ENCODE measurements around the gene CCDC61.

DNA sequence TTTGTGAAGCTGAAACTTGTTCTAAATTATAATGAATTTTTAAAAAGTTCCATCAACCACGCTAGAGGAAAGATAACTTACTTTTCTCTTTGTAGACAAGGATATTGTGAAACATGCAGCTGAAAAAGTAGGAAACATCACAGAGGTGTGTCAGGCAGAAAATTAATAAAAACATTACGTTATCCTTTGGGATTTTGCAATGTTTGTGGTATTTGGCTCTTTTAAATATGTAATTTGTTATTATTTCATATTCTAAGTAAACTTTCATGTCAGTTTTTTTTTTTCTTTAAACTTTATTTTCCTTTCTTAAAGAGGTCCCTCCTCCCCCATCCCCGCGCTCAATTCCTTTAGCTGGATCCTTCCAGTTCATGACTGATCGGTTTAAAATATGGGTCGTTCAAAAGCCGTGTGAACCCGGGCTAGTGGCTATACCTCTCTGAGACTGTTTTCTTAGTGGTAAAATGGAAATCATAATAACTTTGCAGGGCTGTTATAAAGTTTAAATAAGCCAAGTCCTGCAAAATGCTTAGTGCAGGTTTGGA, 740 bp upstream of the CCDC61 start:
- TF ChIP-seq, protein P1, sequence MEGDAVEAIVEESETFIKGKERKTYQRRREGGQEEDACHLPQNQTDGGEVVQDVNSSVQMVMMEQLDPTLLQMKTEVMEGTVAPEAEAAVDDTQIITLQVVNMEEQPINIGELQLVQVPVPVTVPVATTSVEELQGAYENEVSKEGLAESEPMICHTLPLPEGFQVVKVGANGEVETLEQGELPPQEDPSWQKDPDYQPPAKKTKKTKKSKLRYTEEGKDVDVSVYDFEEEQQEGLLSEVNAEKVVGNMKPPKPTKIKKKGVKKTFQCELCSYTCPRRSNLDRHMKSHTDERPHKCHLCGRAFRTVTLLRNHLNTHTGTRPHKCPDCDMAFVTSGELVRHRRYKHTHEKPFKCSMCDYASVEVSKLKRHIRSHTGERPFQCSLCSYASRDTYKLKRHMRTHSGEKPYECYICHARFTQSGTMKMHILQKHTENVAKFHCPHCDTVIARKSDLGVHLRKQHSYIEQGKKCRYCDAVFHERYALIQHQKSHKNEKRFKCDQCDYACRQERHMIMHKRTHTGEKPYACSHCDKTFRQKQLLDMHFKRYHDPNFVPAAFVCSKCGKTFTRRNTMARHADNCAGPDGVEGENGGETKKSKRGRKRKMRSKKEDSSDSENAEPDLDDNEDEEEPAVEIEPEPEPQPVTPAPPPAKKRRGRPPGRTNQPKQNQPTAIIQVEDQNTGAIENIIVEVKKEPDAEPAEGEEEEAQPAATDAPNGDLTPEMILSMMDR (IDR thresholded peaks at IDR 0.05; ENCODE audit: borderline replicate concordance, extremely low read depth, low read length, poor library complexity, severe bottlenecking) = no peak
- no peak for TF ChIP-seq EZH2 (IDR thresholded peaks at IDR 0.05; ENCODE audit: borderline replicate concordance, low read depth, low read length, severe bottlenecking)
